ENCODE results near the gene IFFO2.

IFFO2 gene

DNA sequence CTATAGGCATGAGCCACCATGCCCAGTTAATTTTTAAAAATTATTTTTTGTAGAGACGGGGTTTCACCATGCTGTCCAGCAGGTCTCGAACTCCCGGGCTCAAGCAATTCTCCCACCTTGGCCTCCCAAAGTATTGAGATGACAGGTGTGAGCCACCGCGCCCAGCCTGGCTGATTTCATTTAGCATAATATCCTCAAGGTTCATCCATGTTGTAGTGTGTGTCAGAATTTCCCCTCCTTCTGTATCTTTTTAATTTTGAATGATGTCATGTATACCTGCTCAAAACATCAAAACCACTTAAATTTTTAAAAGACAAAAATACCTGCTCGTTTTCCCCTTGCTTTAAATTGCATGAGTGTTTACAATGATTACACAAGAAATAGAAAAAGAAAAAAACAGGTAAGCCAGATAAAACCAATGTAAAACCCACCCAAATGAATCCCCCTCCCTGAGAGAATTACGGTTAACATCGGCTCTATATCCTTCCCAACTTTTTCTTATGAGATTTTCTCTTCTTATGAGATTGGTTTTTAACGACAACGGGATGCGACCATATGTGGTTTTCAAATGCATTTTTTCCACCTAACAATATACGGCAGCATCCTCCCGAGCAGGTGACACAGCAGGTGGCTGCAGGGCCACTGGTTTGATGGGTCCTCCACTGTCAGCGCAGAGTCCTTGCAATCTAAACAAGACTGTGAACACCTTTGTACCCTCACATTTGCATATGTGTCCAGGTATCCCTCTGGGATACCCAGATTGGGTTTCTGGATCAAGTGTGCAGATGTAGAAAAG, 22.1 kb downstream of the IFFO2 start:
- no peak for DNase-seq

DNA sequence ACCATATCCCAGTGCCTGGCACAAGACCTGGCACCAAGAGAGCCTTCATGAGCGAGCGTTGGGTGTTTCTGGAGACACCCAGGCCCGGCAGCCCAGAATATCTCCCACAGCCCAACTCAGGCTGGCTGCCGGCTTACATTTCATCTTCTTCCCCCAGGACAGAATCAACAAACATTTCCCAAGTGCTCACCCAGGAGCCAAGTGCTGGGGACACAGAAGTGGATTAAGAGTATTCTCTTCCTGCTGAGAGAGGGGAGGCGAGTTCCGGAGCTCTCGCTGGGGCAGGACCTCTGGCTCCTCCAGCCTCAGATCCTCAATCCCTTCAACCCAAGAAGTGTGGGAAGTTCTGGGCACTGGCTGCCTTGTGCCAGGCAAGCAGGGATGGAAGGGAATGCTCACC, 23.6 kb downstream of the IFFO2 start:
- no peak for DNase-seq

DNA sequence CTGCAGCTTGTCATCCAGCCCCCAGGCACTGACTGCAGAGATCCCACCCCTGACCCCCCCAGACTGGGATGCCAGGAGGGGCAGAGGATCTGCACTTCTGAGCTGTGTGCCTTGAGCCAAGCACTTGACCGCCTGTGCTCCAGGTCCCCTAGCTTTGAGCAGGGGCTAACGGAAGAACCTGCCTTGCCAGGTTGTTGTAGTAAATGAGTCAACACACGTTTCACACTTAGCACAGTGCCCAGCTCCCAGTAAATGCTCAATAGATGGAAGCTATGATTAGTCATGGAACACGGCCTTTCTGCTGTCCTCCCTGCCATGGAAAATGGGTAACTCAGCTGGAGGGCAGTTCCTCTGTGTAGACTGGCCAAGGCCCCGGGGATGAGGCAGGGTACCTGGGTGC, 24.1 kb downstream of the IFFO2 start:
- DNase-seq, result no peak

DNA sequence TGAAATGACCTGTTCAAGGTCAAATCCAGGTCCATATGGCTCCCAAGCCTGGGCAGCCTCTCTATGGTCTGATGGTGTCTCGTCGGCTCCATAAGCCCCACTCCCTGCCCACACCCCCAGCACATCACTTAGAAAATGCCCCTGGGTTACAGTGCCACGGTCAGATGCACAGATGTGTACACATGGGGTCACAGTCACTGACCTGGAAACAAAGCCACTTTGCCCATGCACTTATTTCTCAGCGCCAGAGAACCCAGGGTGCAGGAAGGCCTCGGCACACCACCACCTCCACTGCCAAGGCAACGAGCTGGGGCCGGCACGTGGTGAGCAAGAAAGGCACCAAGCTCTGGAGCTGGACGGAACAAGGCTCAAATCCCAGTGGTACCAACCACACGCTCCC, 24.7 kb downstream of the IFFO2 start:
- DNase-seq, result no peak

DNA sequence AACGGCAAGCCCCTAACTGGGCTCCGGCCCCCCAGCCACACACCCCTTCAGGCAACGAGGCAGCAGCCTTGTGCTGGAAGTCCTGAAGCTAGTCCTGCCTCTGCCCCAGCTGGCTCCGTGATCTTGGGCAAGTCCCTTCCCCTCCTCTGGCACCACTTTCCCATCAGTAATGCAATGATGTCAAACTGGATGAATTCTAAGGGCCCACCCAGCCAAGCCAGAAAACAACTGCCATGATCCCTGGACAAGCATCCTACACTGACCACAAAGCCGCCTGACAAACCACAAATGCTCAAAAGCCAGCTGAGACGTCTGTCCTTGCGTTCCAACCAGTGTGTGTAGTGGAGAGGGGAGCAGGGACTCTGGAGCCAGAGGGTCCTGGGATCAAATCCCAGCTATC, 26.8 kb downstream of the IFFO2 start:
- DNase-seq, result no peak

DNA sequence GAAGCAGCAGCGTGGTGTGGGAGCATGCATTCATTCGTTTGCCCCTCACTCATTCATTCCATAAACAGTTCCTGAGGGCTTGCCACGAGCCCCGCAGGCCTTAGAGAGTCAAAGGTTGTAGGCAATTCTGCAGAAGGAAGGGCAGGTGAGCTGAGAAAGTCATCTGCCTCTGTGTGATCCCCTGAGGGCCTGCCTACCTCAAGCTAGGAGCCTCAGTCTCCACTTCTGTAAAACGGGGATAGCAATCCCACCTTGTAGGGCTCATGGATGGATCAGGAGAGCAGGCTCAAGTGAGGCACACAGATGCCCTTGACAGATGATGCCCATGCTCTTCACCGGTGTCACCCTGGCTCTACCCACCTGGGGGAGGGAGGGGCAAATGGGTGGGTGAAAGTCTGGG, 27.5 kb downstream of the IFFO2 start:
- DNase-seq, result no peak

DNA sequence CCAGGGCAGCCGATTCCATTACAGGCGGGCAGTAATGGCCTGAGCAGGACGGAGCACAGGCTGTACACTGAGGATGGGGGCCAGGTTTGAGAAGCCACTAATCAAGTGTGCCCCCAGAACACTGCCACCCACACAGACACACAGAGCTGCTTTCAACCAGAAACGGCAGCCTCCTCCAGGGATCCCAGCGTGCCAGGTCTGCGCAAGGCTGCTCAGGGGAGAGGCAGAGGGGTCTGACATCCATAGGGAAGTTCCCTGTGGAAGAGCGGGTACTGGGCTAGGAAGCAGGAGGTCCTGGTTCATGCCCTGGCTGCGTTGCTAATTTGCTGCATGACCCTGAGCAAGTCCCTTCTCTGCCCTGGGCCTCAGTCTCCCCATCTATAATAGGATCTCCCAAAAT, 28.1 kb downstream of the IFFO2 start:
- DNase-seq, result no peak

DNA sequence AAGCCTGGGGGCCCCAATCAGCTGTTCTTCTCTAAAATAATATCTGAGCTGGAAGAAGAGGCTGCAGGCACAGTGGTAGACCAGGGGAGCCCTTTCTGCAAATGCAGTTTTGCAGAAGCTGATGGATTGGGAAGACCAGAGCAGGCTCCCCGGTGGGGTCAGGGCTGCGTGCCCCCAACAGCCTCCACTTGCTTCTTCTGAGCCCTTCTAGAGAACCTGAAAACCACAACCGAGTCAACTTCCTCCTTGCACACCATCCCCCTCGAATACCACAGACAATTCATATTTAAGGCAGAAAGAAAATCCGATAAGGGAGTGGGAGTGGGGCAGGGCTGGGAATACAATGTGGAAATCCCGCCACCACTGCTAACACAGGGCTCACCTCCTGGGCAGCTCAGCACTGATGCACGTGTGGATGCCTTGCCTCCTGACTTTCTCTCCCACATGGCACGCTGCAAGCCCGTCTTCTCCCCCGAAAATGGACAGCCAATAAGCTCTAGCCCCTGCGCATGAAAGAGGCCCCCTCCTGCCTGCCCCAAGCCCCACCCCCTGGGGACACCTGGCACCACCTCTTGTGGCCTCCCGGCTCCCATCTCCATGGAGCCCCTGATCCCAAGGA, 28.7 kb downstream of the IFFO2 start:
- DNase-seq, result no peak

DNA sequence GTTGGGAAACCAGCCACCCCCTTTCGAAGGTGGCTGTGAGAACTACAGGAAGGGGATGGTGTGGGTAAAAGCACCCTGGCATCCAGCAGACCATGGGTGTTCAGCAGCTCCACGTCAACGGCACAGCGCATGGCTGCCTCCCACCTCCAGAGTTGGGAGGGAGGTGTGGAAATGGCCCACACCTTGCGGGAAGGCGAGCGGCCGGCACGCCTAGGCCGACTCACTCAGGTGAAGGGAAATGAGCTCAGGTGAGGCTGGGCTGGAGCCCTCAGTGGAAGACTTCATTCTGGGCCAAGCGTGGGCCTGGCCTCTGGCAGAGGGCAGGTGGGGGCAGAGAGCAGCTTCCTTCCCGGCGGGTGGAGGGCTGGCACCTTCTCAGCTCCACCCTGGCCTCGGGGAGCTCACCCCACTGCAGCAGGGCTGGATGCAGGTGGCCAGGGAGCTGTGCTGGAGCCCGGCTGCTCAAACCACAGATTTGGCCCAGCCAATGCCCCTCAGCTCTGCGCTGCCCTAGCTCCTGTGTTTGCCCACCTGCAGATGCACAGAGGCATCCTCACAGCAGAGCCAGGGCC, 29.3 kb downstream of the IFFO2 start:
- DNase-seq, result no peak

DNA sequence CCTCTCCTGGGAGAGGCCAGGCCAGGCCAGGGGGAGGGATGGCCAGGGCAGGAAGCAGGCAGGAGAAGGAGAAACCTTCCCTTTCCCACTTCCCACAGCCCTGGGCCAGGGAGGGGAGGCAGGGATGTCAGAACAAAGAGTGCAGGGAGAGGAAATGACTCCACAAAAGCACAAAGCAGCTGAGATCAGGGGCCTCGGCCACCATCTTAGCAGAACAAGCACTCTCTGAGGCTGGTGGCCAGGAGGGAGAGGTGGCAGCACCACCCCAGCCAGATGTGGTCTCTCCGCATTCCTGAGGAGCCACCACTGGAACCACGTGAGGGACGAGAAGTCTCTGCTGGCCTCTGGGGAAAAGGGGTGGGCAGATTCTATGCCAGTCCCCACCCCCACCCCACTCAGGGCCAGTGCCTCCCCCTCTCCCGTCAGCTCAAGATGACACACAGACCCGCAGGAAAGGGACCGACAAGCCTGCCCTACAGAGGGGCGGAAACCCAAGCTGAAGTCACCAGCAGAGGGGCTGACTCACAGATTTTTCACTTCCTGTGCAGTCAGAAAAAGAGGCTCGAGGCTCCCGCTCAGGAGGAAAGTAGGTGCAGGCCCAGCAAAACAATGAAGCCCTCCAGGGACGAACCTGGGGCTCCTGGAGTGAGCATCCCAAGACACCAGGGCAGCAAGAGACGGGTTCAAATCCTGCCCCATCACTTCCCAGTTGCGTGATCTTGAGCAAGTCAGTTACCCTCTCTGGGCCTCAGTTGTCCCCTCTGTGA, 30.0 kb downstream of the IFFO2 start:
- peak; percentile 63 to 71 (median 66) for DNase-seq

DNA sequence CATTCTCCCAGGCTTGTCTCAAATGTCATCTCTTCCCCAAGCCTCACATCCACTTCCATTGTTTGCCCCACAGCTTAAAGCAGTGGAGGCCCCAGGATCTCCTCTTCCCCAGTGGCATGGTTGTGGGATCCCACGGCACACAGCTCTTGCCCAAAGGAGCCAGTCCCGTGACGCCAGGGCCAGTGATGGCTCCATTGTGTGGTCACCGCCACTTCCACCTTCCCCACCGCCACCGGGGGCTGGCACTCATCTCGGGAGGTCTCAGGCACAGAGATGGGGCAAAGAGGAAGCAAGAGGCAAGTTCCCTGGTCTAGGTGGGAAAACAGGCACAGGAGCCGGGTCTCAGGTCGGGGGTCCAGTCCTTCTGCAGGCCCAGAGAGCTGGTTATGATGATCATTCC, 31.2 kb downstream of the IFFO2 start:
- no peak for DNase-seq

DNA sequence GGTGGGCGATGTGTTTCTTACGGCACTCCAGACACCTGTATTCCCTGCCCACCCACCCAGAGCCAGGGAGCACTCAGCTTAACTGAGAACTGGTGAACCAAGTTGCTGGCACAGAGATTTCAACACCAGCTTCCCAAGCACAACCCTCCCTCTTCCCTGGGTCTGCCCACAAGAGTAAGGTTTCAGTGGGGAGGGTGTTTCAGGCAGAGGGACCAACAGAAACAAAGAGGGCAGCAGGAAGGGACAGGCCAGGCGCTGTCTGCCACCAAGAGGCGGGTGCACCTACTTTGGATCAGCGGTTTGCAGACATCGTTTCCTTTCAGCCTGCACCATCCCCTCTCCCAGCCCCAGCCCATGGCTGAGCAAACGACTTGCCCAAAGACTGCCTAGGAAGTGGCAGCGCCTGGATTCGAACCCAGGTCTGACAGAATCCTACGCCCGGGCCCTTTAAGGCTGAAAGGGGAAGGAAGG, 32.2 kb downstream of the IFFO2 start:
- no peak for DNase-seq

DNA sequence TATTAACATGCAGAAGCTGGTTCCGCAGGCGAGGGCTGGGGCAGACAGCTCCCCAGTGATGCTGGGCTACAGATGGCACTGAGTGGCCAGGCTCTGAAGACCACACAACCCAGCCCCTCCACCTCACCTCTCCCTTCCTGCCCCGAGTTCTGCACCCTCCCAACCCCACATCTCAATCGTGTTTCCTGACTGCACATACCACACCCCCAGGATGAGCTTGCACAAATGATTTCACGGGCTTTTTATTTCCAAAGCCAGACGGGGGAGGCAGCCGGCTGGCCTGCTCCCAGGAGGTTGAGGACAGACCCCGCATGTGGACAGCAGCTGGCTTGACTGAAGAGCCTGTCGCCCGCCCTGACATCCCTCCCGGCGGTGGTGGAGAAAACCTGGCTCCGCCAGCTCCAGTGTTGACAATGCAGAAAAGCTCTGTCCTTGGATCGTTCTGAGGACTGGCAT, 32.7 kb downstream of the IFFO2 start:
- no peak for DNase-seq

DNA sequence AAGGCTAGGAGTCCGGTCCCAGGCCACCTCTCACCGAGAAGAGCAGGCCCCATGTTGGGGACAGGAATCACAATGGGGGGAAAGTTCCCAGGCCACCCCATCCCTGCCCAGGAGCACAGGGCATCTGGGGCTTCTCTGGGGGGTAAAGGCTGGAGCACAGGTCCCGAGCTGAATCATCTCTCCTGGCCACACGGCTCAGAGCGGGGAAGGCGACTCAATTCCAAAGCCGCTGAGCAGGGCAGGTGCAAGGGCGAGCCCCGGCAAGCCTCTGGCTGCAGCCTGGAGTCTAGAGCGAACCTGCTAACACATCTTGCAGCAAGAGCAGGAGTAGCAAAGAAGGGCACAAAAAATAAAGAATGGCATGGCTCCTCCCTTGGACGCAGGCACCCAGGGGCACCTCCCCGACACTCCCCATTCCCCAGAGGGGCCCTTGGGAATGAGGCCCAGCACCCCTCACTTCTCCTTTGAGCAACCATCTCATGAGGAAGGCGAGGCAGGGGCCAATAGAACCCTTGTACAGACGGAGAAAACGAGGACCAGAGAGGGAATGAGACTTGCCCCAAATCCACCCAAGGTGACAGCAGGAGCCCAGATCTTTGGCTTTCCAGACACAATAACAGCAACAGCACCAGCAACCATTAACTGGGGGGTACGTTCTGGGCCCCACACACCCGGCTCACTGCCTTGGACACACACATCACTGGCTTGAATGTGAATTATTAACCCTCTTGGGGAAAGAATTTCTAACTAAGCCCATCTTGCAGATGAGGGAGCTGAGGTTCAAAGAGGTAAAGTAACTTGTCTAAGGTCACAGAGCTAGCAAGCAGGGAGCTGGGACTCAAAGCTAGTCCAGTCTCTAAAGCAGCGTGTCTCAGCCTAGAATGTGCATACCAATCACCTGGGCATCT, 33.4 kb downstream of the IFFO2 start:
- DNase-seq, result no peak

DNA sequence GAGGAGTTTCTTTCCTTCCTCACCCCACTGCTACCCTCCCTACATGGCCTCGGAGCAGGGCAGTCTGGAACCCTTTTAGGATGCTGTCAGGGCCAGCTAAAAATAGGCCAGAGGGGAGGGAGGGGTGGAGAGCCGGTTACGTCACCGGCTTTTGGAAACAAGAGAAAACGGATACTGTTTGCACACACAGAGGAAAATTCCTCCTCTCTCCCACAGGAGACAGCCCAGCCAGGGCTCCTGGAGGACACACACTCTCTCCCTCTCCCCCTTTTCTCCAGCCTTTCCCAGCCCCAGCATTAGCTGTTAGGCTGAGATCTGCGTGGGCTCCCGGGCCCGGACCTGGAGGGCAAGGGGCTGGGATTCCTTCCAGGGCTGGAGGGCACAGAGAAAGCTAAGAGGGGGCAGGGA, 34.2 kb downstream of the IFFO2 start:
- DNase-seq, result no peak

DNA sequence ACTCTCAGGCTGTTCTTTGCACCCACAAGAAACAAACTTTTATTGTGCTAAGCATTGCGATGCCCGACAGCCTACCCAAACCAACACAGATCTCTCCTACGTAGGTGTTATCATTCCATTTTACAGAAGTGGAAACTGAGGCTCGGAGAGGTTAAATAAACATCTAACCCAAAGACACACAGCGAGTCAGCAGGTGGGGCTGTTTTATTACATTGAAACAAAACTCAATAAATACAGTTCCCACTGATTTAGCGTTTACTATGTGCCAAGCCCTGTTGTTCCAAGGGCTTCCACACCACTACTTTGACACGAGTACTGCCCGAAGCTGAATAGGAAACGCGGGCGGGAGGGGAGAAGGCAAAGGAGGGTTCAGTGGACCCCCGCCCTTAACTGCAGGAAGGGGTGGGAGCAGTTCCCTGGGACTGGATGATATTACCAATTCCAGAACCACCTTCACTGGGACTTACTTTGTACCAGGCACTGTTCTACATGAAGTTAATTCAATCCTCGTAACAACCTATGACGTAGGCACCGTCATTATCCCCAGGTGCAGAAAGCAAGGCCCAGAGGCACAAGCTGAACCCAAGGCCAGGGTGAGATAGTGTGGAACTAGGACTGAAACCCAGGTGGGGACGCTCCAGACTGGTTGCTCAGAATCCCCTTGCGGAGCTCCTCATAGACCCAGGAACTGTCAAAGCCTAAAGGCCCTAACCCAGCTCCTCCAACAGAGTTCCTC, 34.8 kb downstream of the IFFO2 start:
- no peak for DNase-seq

DNA sequence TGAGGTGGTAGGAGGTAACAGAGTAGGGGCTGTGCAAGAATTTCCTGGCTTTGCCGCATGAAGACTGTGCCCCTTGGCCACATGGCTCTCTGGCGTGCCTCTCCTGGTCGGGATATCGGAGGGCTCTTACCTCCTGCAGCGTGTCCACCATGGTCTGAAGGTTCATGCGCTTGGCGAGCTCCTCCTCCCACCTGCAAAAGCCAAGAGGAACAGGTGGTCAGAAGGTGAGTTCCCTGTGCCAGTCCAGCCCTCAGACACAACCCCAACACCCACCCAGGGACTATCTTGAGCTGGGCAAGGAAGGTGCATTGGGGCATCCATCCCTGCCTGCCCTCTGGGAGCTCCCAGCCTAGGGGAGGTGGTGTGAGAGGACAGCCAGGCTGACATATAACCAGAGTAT, 35.5 kb downstream of the IFFO2 start:
- no peak for DNase-seq

DNA sequence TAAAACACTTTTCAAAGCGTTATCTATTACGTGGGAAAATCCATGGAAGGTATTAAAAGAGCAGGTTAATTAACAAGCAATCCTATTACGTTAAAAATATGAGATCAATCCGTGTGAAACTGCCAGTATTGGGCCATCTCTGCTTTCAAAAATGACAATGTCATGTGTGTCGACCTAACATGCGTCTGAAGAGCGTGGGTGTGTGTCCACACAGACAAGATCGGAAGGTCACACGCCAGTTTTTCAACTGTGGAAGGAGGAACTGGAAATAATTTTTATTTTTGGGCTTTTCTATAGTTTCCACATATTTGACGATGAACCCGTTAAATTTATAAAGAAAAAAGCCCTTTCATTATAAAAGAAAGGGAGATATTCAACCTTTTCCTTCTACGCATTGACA, 36.5 kb downstream of the IFFO2 start:
- no peak for DNase-seq

DNA sequence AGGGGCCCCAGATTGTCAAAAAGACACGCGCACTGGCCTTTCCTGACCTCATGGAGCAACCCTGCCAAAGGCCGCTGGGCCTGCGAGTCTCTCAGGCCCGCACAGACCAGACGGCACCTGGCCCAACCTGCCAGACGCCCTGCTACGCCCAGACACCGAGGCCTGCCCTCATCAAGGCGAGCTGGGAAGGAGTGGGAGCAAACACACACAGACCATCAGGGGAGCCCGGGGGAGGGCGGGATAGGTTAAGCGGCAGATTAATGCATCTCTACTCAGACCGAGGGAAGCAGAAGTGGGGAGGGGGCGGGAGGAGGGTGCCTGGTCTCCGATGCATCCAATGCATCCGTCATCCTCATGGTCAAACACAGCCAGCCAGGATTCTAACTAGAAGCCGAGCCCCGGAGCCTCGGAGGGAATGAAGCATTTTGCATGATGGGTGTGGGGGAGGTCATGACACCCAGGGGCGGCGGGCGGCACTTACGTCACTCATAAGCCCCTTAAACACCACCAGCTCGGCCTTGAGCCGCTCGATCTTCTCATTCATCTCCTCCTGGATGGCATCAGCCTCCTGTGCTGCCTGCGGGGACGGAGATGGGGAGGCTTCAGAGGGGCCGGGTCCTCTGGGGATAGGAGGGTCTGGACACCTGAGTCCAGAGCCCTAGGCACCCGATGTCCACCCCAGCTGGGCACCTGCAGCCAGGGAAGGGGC, 37.1 kb downstream of the IFFO2 start:
- no peak for DNase-seq

DNA sequence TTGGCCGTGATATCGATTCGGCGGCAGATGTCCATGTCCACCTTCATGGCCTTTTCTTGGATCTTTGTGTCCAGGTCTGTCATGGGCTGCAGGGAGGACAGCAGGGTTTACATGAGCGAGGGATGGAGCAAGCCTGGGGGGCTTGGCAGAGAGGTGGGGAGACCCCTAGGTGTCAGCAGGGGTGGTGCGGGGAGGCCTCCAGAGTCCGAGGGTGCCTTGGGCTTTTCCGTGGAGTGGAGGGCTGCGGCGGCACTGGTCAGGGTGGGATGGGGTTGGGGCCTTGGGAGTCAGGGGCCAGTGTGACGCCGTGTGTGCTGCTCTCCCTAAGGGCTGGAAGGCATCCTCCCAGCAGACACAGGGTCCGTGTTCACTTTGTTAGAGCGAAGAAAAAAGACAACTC, 38.1 kb downstream of the IFFO2 start:
- no peak for DNase-seq

Measured in activated CD4-positive, CD25-positive, alpha-beta regulatory T cell (primary cell).